Measurements from ENCODE around the gene CNTNAP5. TPM values are rescaled to one million over a fixed set of nuclear protein-coding genes. Genes with fewer than 3 reads are reported as not detected.

CNTNAP5 gene
- total RNA-seq, 2 donors from 2014 or later = 0.11 TPM; not detected in 1

- intact Hi-C loops (cut with DNase I) = no loop called here
- Histone ChIP-seq H3K27ac (no peak overlapping the region), H3K36me3 (no peaks in the 10 kb centered on the region), H3K4me1 (replicated peaks) (no peaks in the 10 kb centered on the region), H3K4me3 (no peak overlapping the region), H3K27me3 (replicated peaks; ENCODE audit: insufficient read depth) (no peaks in the 10 kb centered on the region), H3K9me3 (no peaks in the 10 kb centered on the region)
- no peak for TF ChIP-seq CTCF (IDR thresholded peaks at IDR 0.05)
- no peak for TF ChIP-seq POLR2A (IDR thresholded peaks at IDR 0.05)
- TF ChIP-seq POLR2AphosphoS5 (IDR thresholded peaks at IDR 0.05) = no peak
- DNase-seq (ENCODE audit: low spot score) = no peak
- 53% methylated on average over 4 of the region's 4 CpGs for WGBS
Measured at GRCh38 chr2:124584615-124585014, 559.5 kb downstream of the CNTNAP5 start.

DNA sequence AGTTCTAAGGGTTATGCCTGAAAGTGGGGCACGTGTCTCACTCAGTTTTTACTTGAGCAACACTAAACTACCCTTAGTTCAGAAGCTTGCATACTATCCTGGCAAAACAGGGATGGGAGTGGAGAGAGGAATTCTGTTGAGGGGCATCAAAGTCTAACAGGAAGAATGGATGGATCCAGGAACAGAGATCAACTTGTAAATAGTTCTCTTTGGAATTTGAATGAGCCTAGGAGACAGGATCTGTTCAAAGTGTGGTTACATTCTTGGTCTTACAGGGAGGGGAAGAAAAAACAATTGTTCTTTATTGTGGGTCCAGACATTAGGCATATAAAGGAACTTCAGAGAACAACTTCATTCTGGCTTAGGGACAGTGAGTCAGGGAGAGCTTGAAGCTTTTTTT lies 560.2 kb downstream of the CNTNAP5 start:
- 45% methylated on average over 1 of the region's 1 CpG for WGBS
- no peak overlapping the region for H3K27ac ChIP-seq
- no peaks in the 10 kb centered on the region for H3K9me3 ChIP-seq
- no peaks in the 10 kb centered on the region for H3K36me3 ChIP-seq
- no peak for TF ChIP-seq CTCF (IDR thresholded peaks at IDR 0.05)
- DNase-seq (ENCODE audit: low spot score) = no peak
- no peaks in the 10 kb centered on the region for H3K27me3 ChIP-seq (replicated peaks; ENCODE audit: insufficient read depth)
- no peak overlapping the region for H3K4me3 ChIP-seq
- intact Hi-C loops (cut with DNase I) = no loop called here
- H3K4me1 ChIP-seq (replicated peaks) = no peaks in the 10 kb centered on the region

- WGBS = 96% methylated on average over 3 of the region's 3 CpGs
- no peak for DNase-seq (ENCODE audit: low spot score)
- H3K4me3 ChIP-seq = no peak overlapping the region
- TF ChIP-seq POLR2AphosphoS5 (IDR thresholded peaks at IDR 0.05) (no peak), CTCF (IDR thresholded peaks at IDR 0.05) (no peak), POLR2A (IDR thresholded peaks at IDR 0.05) (no peak)
- H3K36me3 ChIP-seq = no peaks in the 10 kb centered on the region
- intact Hi-C loops (cut with DNase I) = no loop called here
- no peak overlapping the region for H3K27ac ChIP-seq
- H3K9me3 ChIP-seq = no peaks in the 10 kb centered on the region
- H3K27me3 ChIP-seq (replicated peaks; ENCODE audit: insufficient read depth) = no peaks in the 10 kb centered on the region
- no peaks in the 10 kb centered on the region for H3K4me1 ChIP-seq (replicated peaks)
Measured at GRCh38 chr2:124586210-124586609, 561.1 kb downstream of the CNTNAP5 start.

- TF ChIP-seq POLR2AphosphoS5 (IDR thresholded peaks at IDR 0.05) (no peak), POLR2A (IDR thresholded peaks at IDR 0.05) (no peak), CTCF (IDR thresholded peaks at IDR 0.05) (no peak)
- no peaks in the 10 kb centered on the region for H3K36me3 ChIP-seq
- no peak for DNase-seq (ENCODE audit: low spot score)
- H3K9me3 ChIP-seq = no peaks in the 10 kb centered on the region
- 98% methylated on average over 2 of the region's 2 CpGs for WGBS
- intact Hi-C loops (cut with DNase I) = no loop called here
- no peak overlapping the region for H3K4me3 ChIP-seq
- no peaks in the 10 kb centered on the region for H3K27me3 ChIP-seq (replicated peaks; ENCODE audit: insufficient read depth)
- H3K4me1 ChIP-seq (replicated peaks) = no peaks in the 10 kb centered on the region
- no peak overlapping the region for H3K27ac ChIP-seq
Measured at GRCh38 chr2:124586835-124587234, 561.7 kb downstream of the CNTNAP5 start.

DNA sequence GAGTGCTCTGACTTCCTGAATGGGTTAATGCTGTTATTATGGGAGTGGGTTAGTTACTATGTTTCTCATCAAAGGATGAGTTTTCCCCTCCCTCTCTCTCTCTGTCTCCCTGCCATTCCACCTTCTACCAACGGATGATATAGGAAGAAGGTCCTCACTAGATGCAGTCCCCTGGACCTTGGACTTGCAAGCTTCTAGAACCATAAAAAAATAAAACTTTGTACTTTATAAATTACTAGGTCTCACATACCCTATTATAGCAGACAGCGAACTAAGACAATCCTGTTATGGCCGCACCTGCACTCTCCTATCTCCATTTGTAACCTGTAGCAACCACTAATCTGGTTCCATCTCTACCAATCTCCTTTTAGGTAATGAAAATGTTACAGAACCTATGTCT lies 564.9 kb downstream of the CNTNAP5 start:
- no peak for TF ChIP-seq CTCF (IDR thresholded peaks at IDR 0.05)
- no peak for TF ChIP-seq POLR2A (IDR thresholded peaks at IDR 0.05)
- no peak for TF ChIP-seq POLR2AphosphoS5 (IDR thresholded peaks at IDR 0.05)
- H3K27me3 ChIP-seq (replicated peaks; ENCODE audit: insufficient read depth) = no peaks in the 10 kb centered on the region
- no peaks in the 10 kb centered on the region for H3K36me3 ChIP-seq
- no peak for DNase-seq (ENCODE audit: low spot score)
- H3K4me1 ChIP-seq (replicated peaks) = no peaks in the 10 kb centered on the region
- intact Hi-C loops (cut with DNase I) = no loop called here
- H3K27ac ChIP-seq = no peak overlapping the region
- H3K4me3 ChIP-seq = no peak overlapping the region
- no peaks in the 10 kb centered on the region for H3K9me3 ChIP-seq
- 89% methylated on average over 3 of the region's 3 CpGs for WGBS
